Upper lobe of left lung (tissue), 4 donors: ENCODE measurements around the gene LYRM1.

Source experiments
- EP300 ChIP-seq, 4 donors: sonication (generic); formaldehyde crosslinking; IDR thresholded peaks; one replicate each; pipeline ENCODE4 v1.5.1; 2017; ENCODE audit warnings: antibody characterized with exemption in 4 of 4, control low read depth in 2 of 4
- POLR2A ChIP-seq, 4 donors: fragments of 450-650 bp; IDR thresholded peaks; one replicate each; pipeline ENCODE4 v1.5.1; 2016 to 2017; ENCODE audit warnings: antibody characterized with exemption in 4 of 4, mild to moderate bottlenecking in 2 of 4
- TF ChIP-seq, protein P1 (sequence below), 6 experiments: fragments of 450-650 bp in 4 of 6; fragments of 200-600 bp in 2 of 6; sonication (generic) in 2 of 6; IDR thresholded peaks; one replicate each; pipeline ENCODE4 v1.5.1; 2016 to 2019; ENCODE audit warnings: antibody characterized with exemption in 6 of 6

DNA sequence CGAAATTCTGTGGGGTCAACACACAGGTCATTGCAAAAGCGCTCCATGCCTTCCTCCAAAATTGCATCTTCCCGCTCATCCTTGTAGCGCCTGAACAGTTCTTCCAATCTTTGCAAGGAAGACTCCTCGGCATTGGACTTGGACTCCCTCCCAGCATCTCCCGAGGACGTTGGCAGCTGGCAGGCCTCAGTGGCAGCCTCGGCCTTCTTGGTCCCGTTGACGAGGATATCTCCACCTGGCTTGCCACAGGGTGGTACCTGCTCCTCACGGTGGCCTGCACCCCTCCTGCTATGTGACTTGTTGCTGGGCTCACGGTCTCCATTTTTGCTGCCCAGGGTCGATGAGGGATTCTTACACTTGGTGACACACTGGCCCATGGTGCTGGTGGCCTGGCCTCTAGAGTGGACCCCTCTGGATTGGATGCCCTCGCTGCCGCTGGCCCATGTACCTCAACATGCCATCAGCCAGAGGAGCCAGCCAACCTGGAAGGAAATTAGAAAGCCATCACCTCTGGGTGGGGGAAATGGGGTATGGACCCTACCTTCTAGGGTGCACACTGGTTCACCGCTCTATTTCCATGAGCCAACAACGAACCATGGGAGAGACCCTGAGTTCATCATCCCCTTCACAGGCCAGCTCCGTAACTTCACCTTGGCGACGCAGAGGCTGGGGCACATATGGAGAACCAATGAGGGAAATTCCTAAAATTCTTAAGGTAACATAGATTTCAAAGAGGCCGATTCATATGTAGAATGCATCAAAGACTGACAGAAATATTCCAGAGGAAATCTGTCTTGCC lies 38.2 kb upstream of the LYRM1 start:
- TF ChIP-seq, protein P1, sequence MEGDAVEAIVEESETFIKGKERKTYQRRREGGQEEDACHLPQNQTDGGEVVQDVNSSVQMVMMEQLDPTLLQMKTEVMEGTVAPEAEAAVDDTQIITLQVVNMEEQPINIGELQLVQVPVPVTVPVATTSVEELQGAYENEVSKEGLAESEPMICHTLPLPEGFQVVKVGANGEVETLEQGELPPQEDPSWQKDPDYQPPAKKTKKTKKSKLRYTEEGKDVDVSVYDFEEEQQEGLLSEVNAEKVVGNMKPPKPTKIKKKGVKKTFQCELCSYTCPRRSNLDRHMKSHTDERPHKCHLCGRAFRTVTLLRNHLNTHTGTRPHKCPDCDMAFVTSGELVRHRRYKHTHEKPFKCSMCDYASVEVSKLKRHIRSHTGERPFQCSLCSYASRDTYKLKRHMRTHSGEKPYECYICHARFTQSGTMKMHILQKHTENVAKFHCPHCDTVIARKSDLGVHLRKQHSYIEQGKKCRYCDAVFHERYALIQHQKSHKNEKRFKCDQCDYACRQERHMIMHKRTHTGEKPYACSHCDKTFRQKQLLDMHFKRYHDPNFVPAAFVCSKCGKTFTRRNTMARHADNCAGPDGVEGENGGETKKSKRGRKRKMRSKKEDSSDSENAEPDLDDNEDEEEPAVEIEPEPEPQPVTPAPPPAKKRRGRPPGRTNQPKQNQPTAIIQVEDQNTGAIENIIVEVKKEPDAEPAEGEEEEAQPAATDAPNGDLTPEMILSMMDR (IDR thresholded peaks at IDR 0.05) = no peak
- TF ChIP-seq POLR2A (IDR thresholded peaks at IDR 0.05) (no peak), EP300 (IDR thresholded peaks at IDR 0.05) (no peak)
